AG09319 (cell line): Measurements from ENCODE around the gene CTDP1.

Source experiments
- DNase-seq: peaks from one replicate; pipeline ENCODE4 v3.0.0-alpha.2; 2010; ENCODE audit warnings: low read depth; ENCODE audit errors: extremely low read depth
- CTCF ChIP-seq: IDR thresholded peaks from 2 replicates; pipeline ENCODE4 v1.5.1; 2011; ENCODE audit warnings: low read depth, mild to moderate bottlenecking, inconsistent platforms, low read length, moderate library complexity

Gene CTDP1

GRCh38 chr18:79797518-79798345 is 118.1 kb downstream of the CTDP1 start, which contains the start of gene KCNG2:
Gene KCNG2, plus strand, starts transcription at chr18:79797938. Its CDS starts 65,730 bp downstream, at chr18:79863668.
- DNase-seq, result no peak
- no peak; the same call in none of the 2 replicates for TF ChIP-seq CTCF

GRCh38 chr18:79798346-79798998 is 118.9 kb downstream of the CTDP1 start:
- TF ChIP-seq CTCF, result no peak
- no peak for DNase-seq

- no peak for TF ChIP-seq CTCF
- DNase-seq, result no peak
These were observed 119.4 kb downstream of the CTDP1 start for GRCh38 chr18:79798999-79799370.

- no peak for DNase-seq
- TF ChIP-seq CTCF, result no peak
These were observed 120.2 kb downstream of the CTDP1 start for GRCh38 chr18:79799619-79800370.

GRCh38 chr18:79800371-79801180 is 121.0 kb downstream of the CTDP1 start:
- TF ChIP-seq CTCF, result no peak
- no peak for DNase-seq

GRCh38 chr18:79801217-79801616 is 121.6 kb downstream of the CTDP1 start:
- no peak for TF ChIP-seq CTCF
- DNase-seq, result no peak
